Suprapubic skin (tissue), 4 donors: ENCODE results near the gene SERINC5. TPM values are rescaled to one million over a fixed set of nuclear protein-coding genes. Genes with fewer than 3 reads are reported as not detected.
"Not testable (repeated sequence)": the region's sequence is repeated elsewhere in the genome, so short reads cannot be mapped to it uniquely, and the experiment has no call there.

ENCODE experiments used
- DNase-seq, 2 donors: peaks; one replicate each; pipeline ENCODE4 v3.0.0-alpha.2; 2019; ENCODE audit warnings: low spot score in 2 of 2
- H3K27ac ChIP-seq: fragments of 200-600 bp; sonication (generic); one replicate; pipeline ENCODE4 v1.5.1; 2019
- H3K27me3 ChIP-seq: fragments of 200-600 bp; sonication (generic); one replicate; pipeline ENCODE4 v1.5.1; 2019
- H3K36me3 ChIP-seq: fragments of 200-600 bp; sonication (generic); one replicate; pipeline ENCODE4 v1.5.1; 2019
- H3K4me1 ChIP-seq: fragments of 200-600 bp; sonication (generic); one replicate; pipeline ENCODE4 v1.5.1; 2019
- H3K4me3 ChIP-seq: fragments of 200-600 bp; sonication (generic); one replicate; pipeline ENCODE4 v1.5.1; 2019; ENCODE audit warnings: mild to moderate bottlenecking
- H3K9me3 ChIP-seq: fragments of 200-600 bp; sonication (generic); one replicate; pipeline ENCODE4 v1.5.1; 2019
- CTCF ChIP-seq, 2 donors: fragments of 200-600 bp in 1 of 2; fragments of 450-650 bp in 1 of 2; sonication (generic) in 1 of 2; IDR thresholded peaks; one replicate each; pipeline ENCODE4 v1.5.1; 2016 to 2019; ENCODE audit warnings: antibody characterized with exemption in 2 of 2, mild to moderate bottlenecking in 1 of 2, moderate library complexity in 1 of 2
- EP300 ChIP-seq: sonication (generic); formaldehyde crosslinking; IDR thresholded peaks from one replicate; pipeline ENCODE4 v1.6.1; 2017; ENCODE audit warnings: antibody characterized with exemption
- POLR2A ChIP-seq, 2 donors: fragments of 450-650 bp; IDR thresholded peaks; one replicate each; pipeline ENCODE4 v1.6.1; 2017; ENCODE audit warnings: antibody characterized with exemption in 2 of 2, mild to moderate bottlenecking in 2 of 2, moderate library complexity in 2 of 2
- POLR2AphosphoS5 ChIP-seq, 3 donors: sonication (generic); formaldehyde crosslinking; IDR thresholded peaks; one replicate each; pipeline ENCODE4 v1.6.1; 2017; ENCODE audit warnings: antibody characterized with exemption in 3 of 3
- WGBS: methylation state at CpG from one replicate; pipeline ENCODE4 v1.1.5; 2018; 5-methylcytosine and 5-hydroxymethylcytosine counted together
- total RNA-seq, 4 donors: library from RNA; depleted of rRNA; stranded (reverse); fragments of >200 nt; gene quantifications; one replicate each; pipeline ENCODE4 v1.1.0, GENCODE V29; 2016

The SERINC5 gene
- total RNA-seq, 4 donors from 2014 or later, result 53.8 to 68.8 (median 62.5) TPM

- no peak for TF ChIP-seq POLR2A (IDR thresholded peaks at IDR 0.05)
- no peak for TF ChIP-seq EP300
- TF ChIP-seq CTCF (IDR thresholded peaks at IDR 0.05), result no peak
- TF ChIP-seq POLR2AphosphoS5 (IDR thresholded peaks at IDR 0.05), result no peak
- 97% methylated on average over 3 of the region's 3 CpGs for WGBS
- DNase-seq, result no peak
- Histone ChIP-seq H3K36me3 (peaks cover 60% of the 10 kb centered on the region), H3K4me1 (no peaks in the 10 kb centered on the region), H3K4me3 (no peak overlapping the region), H3K27ac (no peak overlapping the region), H3K27me3 (no peaks in the 10 kb centered on the region), H3K9me3 (no peaks in the 10 kb centered on the region)
Observed at GRCh38 chr5:80160242-80160641, 95.6 kb downstream of the SERINC5 start.

DNA sequence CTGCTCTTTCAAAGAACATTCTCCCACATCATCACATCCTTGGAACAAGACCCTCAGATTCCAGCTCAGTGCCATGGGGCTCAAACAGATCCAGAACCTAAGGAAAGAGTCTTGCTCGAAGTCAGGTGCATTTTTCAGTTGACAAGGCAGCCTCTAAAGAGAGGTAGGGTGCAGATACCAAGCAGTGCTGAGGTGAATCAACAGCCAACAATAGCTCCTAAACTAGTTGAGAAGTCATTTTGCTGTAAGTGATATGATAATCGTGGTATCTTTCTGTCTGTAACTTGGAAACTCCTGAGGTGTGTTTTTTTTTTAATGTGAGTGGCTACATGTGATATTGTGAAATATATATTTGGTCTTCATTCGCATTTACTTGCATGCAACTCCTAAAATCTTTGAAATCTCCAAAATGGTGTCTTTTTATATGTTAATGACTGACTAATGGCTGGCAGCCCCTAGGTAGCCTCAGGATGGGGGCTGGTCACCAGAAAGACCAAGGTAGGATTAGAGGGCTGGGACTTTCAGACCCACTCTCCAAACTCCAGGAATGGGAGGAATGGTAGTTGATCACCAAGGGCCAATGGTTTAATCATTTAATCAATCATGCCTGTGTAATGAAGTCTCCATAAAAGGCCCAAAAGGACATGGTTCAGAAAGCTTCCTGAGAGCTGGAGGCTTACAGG lies 96.6 kb downstream of the SERINC5 start:
- Histone ChIP-seq H3K4me1 (no peaks in the 10 kb centered on the region), H3K9me3 (no peaks in the 10 kb centered on the region), H3K36me3 (peaks cover 63% of the 10 kb centered on the region), H3K4me3 (no peak overlapping the region), H3K27me3 (no peaks in the 10 kb centered on the region), H3K27ac (no peak overlapping the region)
- no peak for TF ChIP-seq POLR2AphosphoS5 (IDR thresholded peaks at IDR 0.05)
- no peak for TF ChIP-seq POLR2A (IDR thresholded peaks at IDR 0.05)
- TF ChIP-seq EP300, result no peak
- TF ChIP-seq CTCF (IDR thresholded peaks at IDR 0.05), result no peak
- no peak for DNase-seq
- WGBS, result 97% methylated on average over 3 of the region's 3 CpGs

- Histone ChIP-seq H3K36me3 (peaks cover 44% of the 10 kb centered on the region), H3K4me1 (no peaks in the 10 kb centered on the region), H3K27ac (no peak overlapping the region), H3K4me3 (no peak overlapping the region), H3K9me3 (no peaks in the 10 kb centered on the region), H3K27me3 (no peaks in the 10 kb centered on the region)
- DNase-seq, result no peak
- TF ChIP-seq POLR2A (IDR thresholded peaks at IDR 0.05), result no peak
- TF ChIP-seq EP300, result no peak
- TF ChIP-seq POLR2AphosphoS5 (IDR thresholded peaks at IDR 0.05), result no peak
- no peak for TF ChIP-seq CTCF (IDR thresholded peaks at IDR 0.05)
- WGBS, result 81% methylated on average over 5 of the region's 5 CpGs
Observed at GRCh38 chr5:80156156-80156555, 99.7 kb downstream of the SERINC5 start.

DNA sequence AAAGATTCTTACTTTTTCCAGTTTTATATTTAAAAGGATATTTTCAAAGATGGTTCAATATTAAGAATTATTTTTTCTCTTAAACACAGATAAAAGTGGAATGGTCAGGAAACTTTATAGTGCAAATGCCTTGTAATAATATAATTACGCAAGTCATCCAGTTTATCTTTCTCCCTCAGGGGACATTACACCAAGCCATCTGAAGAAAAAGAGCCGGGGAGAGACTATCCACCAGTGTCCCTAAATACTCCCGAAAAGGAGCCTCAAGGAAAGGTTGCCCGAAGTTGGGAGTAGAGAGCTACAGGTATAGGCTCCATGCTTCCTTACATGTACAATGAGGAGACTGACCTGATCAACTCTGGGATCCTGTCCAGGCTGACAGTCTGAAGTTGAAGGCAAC lies 101.1 kb downstream of the SERINC5 start:
- no peak for DNase-seq
- TF ChIP-seq POLR2AphosphoS5 (IDR thresholded peaks at IDR 0.05) (no peak), POLR2A (IDR thresholded peaks at IDR 0.05) (no peak), CTCF (IDR thresholded peaks at IDR 0.05) (no peak), EP300 (no peak)
- Histone ChIP-seq H3K9me3 (no peaks in the 10 kb centered on the region), H3K4me3 (no peak overlapping the region), H3K27me3 (no peaks in the 10 kb centered on the region), H3K36me3 (peaks cover 49% of the 10 kb centered on the region), H3K4me1 (no peaks in the 10 kb centered on the region), H3K27ac (no peak overlapping the region)
- 88% methylated on average over 4 of the region's 4 CpGs for WGBS

DNA sequence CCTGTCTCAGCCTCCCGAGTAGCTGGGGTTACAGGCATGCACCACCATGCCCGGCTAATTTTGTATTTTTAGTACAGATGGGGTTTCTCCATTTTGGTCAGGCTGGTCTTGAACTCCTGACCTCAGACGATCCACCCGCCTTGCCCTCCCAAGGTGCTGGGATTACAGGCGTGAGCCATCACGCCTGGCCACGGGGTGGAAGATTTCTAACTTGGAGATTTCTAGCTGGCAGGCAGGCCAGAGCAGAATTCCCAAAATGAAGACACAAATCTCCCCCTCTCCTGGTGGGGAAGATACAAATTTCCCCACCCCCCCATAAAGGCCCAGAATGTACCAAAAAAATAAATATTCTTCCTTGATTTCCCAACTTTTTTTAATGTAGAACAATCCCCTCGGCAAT lies 101.6 kb downstream of the SERINC5 start:
- not testable (repeated sequence) for H3K27me3 ChIP-seq, H3K4me3 ChIP-seq, H3K9me3 ChIP-seq, H3K4me1 ChIP-seq, DNase-seq
- Histone ChIP-seq H3K36me3 (peaks cover 50% of the 10 kb centered on the region), H3K27ac (peak overlapping the region; percentile 27)
- WGBS, result 86% methylated on average over 8 of the region's 8 CpGs
